Heart left ventricle (tissue), 16 donors: Measurements from ENCODE around the gene GPC6. TPM values are rescaled to one million over a fixed set of nuclear protein-coding genes. Genes with fewer than 3 reads are reported as not detected.
A peak's percentile ranks its signal among the peaks of the same experiment; 100 is the strongest.
"Not testable (repeated sequence)": the region's sequence is repeated elsewhere in the genome, so short reads cannot be mapped to it uniquely, and the experiment has no call there.

Source experiments
- ATAC-seq, 4 donors: fragments of 200-7000 bp; cut with Tn5 transposase; one replicate each; pipeline ENCODE4 v1.9.1; 2020 to 2022; ENCODE audit warnings: moderate library complexity in 4 of 4, mild to moderate bottlenecking in 3 of 4, moderate number of reproducible peaks in 1 of 4
- DNase-seq, 5 donors: peaks; one replicate each; pipeline ENCODE4 v3.0.0-alpha.2; 2020
- H3K27ac ChIP-seq, 12 donors: fragments of 200-600 bp; sonication (generic) in 4 of 12; one replicate each; pipeline versions ENCODE4 v1.5.0 to v1.8.0; 2016 to 2022; ENCODE audit warnings: mild to moderate bottlenecking in 2 of 12
- H3K27me3 ChIP-seq, 9 donors: fragments of 200-600 bp; sonication (generic) in 2 of 9; one replicate each; pipeline versions ENCODE4 v1.5.1 to v1.8.0; 2016 to 2022; ENCODE audit warnings: mild to moderate bottlenecking in 3 of 9
- H3K36me3 ChIP-seq, 9 donors: fragments of 200-600 bp; sonication (generic) in 2 of 9; one replicate each; pipeline versions ENCODE4 v1.5.0 to v1.8.0; 2018 to 2022; ENCODE audit warnings: mild to moderate bottlenecking in 2 of 9
- H3K4me1 ChIP-seq, 12 donors: fragments of 200-600 bp; sonication (generic) in 4 of 12; one replicate each; pipeline versions ENCODE4 v1.5.0 to v1.8.0; 2016 to 2022; ENCODE audit warnings: mild to moderate bottlenecking in 3 of 12
- H3K4me3 ChIP-seq, 12 donors: fragments of 200-600 bp; sonication (generic) in 4 of 12; one replicate each; pipeline versions ENCODE4 v1.5.0 to v1.8.0; 2017 to 2022; ENCODE audit warnings: mild to moderate bottlenecking in 9 of 12, moderate library complexity in 4 of 12
- H3K9me3 ChIP-seq, 12 donors: fragments of 200-600 bp; sonication (generic) in 4 of 12; one replicate each; pipeline versions ENCODE4 v1.5.0 to v1.8.0; 2016 to 2022; ENCODE audit warnings: mild to moderate bottlenecking in 1 of 12
- CTCF ChIP-seq, 12 donors: fragments of 200-600 bp; sonication (generic) in 4 of 12; IDR thresholded peaks; one replicate each; pipeline versions ENCODE4 v1.5.0 to v1.8.0; 2018 to 2022; ENCODE audit warnings: antibody characterized with exemption in 12 of 12, mild to moderate bottlenecking in 5 of 12
- POLR2A ChIP-seq, 2 donors: fragments of 450-650 bp; IDR thresholded peaks; one replicate each; pipeline ENCODE4 v1.6.1; 2017; ENCODE audit warnings: antibody characterized with exemption in 2 of 2, mild to moderate bottlenecking in 2 of 2, moderate library complexity in 2 of 2
- WGBS, 4 donors: extraction: QIAGEN DNeasy Blood & Tissue Kit in 2 of 4; methylation state at CpG; one replicate each; pipeline versions ENCODE4 v1.1.5 to v1.1.7; 2013 to 2018; 5-methylcytosine and 5-hydroxymethylcytosine counted together
- intact Hi-C, 10 donors: fragments of 100-400 bp; cut with DNase I; formaldehyde crosslinking; loops; one replicate each; pipeline versions ENCODE4 v1.11.1 to v1.14.2; 2022
- polyA plus RNA-seq, 2 donors: library from polyadenylated mRNA; stranded (reverse); fragments of 200-250 nt; gene quantifications; one replicate each; pipeline ENCODE4 v1.2.3, GENCODE V29; 2013
- total RNA-seq, 9 donors: library from RNA; depleted of rRNA in 2 of 9; stranded (reverse); fragments of >200 nt in 2 of 9; fragmentation: NEBNext Ultra II Directional in 3 of 9; extraction: Animal tissue kit (Norgen Biotek cat#: 25700) in 3 of 9; gene quantifications; one replicate each; pipeline versions ENCODE4 v1.1.0 to v1.2.4, GENCODE V29; 2016 to 2023
- donor health status: ischemic (EF 13 %, LVEDD 7.1; RV severe dilation, severe dysfunction).
- donor health status: healthy with polysubstance abuse.
- donor health status: DM: no; HTN: yes; CAD: no.
- donor health status: DM: no; HTN: no; CAD: no.
- donor health status: ischemic (EF 25% LVEDD 6.9; RV normal size, moderate dysfunction).
- donor health status: ischemic (EF 25% LVEDD 5.7; RV mildly dilated, moderate dysfunction).
- donor health status: healthy.
- donor health status: DM: yes; HTN: yes; CAD: no.
- donor health status: ischemic (EF 35%, LVEDD 5.7; RV mildly dilated, moderate dysfunction).
- donor health status: nonischemic (EF 11% LVEDD 7.7; RV severe dilation, severe dysfunction).
- donor health status: DM: yes; HTN: yes; CAD: no.
- donor health status: PGD.
- donor health status: ischemic (EF 29% LVEDD 5.4; RV normal size, mild dysfunction).
- donor health status: nonischemic (EF 23%, LVEDD 6.1; RV moderate dilation, normal function).

The GPC6 gene
- total and polyA plus RNA-seq, 11 donors: 0.08 to 6.2 (median 2.0) TPM

DNA sequence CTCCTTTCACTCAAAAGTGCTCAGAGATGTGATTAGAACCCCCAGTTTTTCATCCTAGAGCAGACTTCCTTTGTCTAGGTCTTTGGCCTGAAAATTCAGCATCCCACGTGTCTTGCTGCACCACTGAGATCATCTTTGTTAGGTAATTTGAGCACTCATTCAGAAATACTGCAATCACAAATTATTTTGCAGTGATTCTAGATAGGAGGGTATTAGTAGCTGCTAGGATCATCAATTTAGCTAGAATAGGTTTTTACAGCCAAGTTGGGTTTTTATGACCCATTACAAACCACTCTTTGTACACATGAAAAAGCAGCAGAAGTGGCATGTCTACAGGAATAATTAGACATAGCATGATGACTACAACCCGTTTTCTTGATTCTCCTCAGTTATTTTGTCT is 219.6 kb downstream of the GPC6 start:
- DNase-seq: no peak
- Histone ChIP-seq H3K27me3 (no peaks in the 10 kb centered on the region), H3K4me1 (no peaks in the 10 kb centered on the region), H3K27ac (no peak overlapping the region), H3K9me3 (peaks cover 0 to 4% (median 0%) of the 10 kb centered on the region in 12 donors), H3K4me3 (no peak overlapping the region), H3K36me3 (no peaks in the 10 kb centered on the region)
- intact Hi-C loops: no loop called here
- no peak for ATAC-seq
- TF ChIP-seq POLR2A (IDR thresholded peaks at IDR 0.05) (no peak), CTCF (IDR thresholded peaks at IDR 0.05) (no peak)
- 54 to 69% (median 64%) methylated on average over 2 of the region's 2 CpGs for WGBS, 4 donors

GRCh38 chr13:93450191-93450621 is 223.6 kb downstream of the GPC6 start:
- H3K4me1 ChIP-seq: no peaks in the 10 kb centered on the region
- H3K9me3 ChIP-seq: no peaks in the 10 kb centered on the region
- H3K27me3 ChIP-seq: no peaks in the 10 kb centered on the region
- no peak for ATAC-seq
- no peak overlapping the region for H3K4me3 ChIP-seq
- no peaks in the 10 kb centered on the region for H3K36me3 ChIP-seq
- intact Hi-C loops: loop anchor here in 1 of 10 donors (5.0 kb wide), 1 partner anchor 52 kb away; no protein-coding TSS in a partner anchor
- DNase-seq: no peak
- H3K27ac ChIP-seq: no peak overlapping the region
- TF ChIP-seq POLR2A (IDR thresholded peaks at IDR 0.05) (no peak), CTCF (IDR thresholded peaks at IDR 0.05) (no peak)

GRCh38 chr13:93450761-93451160 is 224.2 kb downstream of the GPC6 start:
- TF ChIP-seq POLR2A (IDR thresholded peaks at IDR 0.05): no peak
- no peak for TF ChIP-seq CTCF (IDR thresholded peaks at IDR 0.05)
- DNase-seq (no peak), ATAC-seq (no peak)
- intact Hi-C loops: loop anchor here in 1 of 10 donors (5.0 kb wide), 1 partner anchor 52 kb away; no protein-coding TSS in a partner anchor
- Histone ChIP-seq H3K9me3 (no peaks in the 10 kb centered on the region), H3K4me1 (no peaks in the 10 kb centered on the region), H3K4me3 (no peak overlapping the region), H3K27me3 (no peaks in the 10 kb centered on the region), H3K36me3 (no peaks in the 10 kb centered on the region), H3K27ac (no peak overlapping the region)

GRCh38 chr13:93454676-93455235 is 228.1 kb downstream of the GPC6 start:
- not testable (repeated sequence) for H3K27ac ChIP-seq, H3K27me3 ChIP-seq, H3K9me3 ChIP-seq, ATAC-seq, H3K4me1 ChIP-seq, H3K36me3 ChIP-seq
- peak in 1 of 5 donors; percentile 58 for DNase-seq
- WGBS, 4 donors: 60 to 94% (median 90%) methylated on average over 27 to 36 of the region's 36 CpGs
- intact Hi-C loops: loop anchor here in 1 of 10 donors (5.0 kb wide), 1 partner anchor 48 kb away; no protein-coding TSS in a partner anchor
- H3K4me3 ChIP-seq: peak overlapping the region in 2 of 12 donors; percentile 28 to 29

DNA sequence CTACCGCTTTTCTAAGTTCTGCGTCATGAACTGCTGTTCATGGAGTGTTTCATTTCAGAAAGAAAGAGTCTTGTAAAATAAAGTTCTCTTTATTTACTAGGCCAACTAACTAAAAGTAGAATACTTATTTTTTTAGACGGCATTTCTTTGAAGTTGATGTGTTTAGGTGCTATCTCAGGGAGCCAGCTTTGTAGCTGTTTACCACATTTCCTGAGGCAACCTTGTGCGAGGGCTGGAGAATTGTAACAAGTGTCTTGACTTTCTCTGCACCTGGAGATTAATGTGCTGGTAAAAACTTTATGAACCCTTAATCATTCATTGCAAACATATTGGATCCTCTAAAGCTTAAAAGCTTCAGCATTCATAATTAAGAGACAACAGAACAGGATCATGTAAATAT is 229.3 kb downstream of the GPC6 start:
- H3K4me1 ChIP-seq: no peaks in the 10 kb centered on the region
- ATAC-seq (no peak), DNase-seq (no peak)
- peaks cover 0 to 3% (median 0%) of the 10 kb centered on the region in 12 donors for H3K9me3 ChIP-seq
- no peak overlapping the region for H3K27ac ChIP-seq
- H3K27me3 ChIP-seq: no peaks in the 10 kb centered on the region
- H3K36me3 ChIP-seq: no peaks in the 10 kb centered on the region
- no peak overlapping the region for H3K4me3 ChIP-seq
- intact Hi-C loops: no loop called here
- WGBS, 4 donors: 74 to 85% (median 82%) methylated on average over 4 of the region's 4 CpGs
- TF ChIP-seq POLR2A (IDR thresholded peaks at IDR 0.05): no peak
- TF ChIP-seq CTCF (IDR thresholded peaks at IDR 0.05): no peak
